SK-N-MC (cell line): ENCODE data around the gene THSD8.

Experiments used
- DNase-seq: peaks from one replicate; pipeline ENCODE4 v3.0.0-alpha.2; 2011; ENCODE audit warnings: low read depth, low spot score
- H3K27ac ChIP-seq: fragments of 200-600 bp; sonication (generic); 2 replicates; pipeline ENCODE4 v1.5.1; 2016; ENCODE audit warnings: mixed run types
- H3K36me3 ChIP-seq: fragments of 200-600 bp; sonication (generic); 2 replicates; pipeline ENCODE4 v1.6.1; 2017; ENCODE audit warnings: antibody characterized with exemption, low read length, mixed read lengths; ENCODE audit not compliant: insufficient read depth
- H3K4me3 ChIP-seq: fragments of 200-600 bp; sonication (generic); 2 replicates; pipeline ENCODE4 v1.5.1; 2016
- H3K9ac ChIP-seq: fragments of 200-600 bp; sonication (generic); 2 replicates; pipeline ENCODE4 v1.8.0; 2017; ENCODE audit warnings: mixed run types, mixed read lengths; ENCODE audit not compliant: insufficient read length
- H3K9me3 ChIP-seq: fragments of 200-600 bp; sonication (generic); 2 replicates; pipeline ENCODE4 v1.6.1; 2017; ENCODE audit warnings: low read depth, mild to moderate bottlenecking, antibody characterized with exemption, low read length, moderate library complexity, mixed read lengths
- EZH2 ChIP-seq: fragments of 200-600 bp; sonication (generic); IDR thresholded peaks from one replicate; pipeline ENCODE4 v1.6.1; 2017; ENCODE audit warnings: antibody characterized with exemption
- POLR2AphosphoS5 ChIP-seq: IDR thresholded peaks from 2 replicates; pipeline ENCODE4 v1.6.1; 2012; ENCODE audit warnings: mild to moderate bottlenecking, low read depth, low read length, borderline replicate concordance

THSD8 gene

GRCh38 chr19:12847159-12848139 lies 45.6 kb downstream of the THSD8 start:
- no peak for DNase-seq
- H3K4me3 ChIP-seq: peak overlapping the region; percentile 23; the same call in 1 of the 2 replicates
- TF ChIP-seq EZH2 (no peak), POLR2AphosphoS5 (no peak)
- no peak overlapping the region for H3K9ac ChIP-seq
- H3K36me3 ChIP-seq: peaks cover 4% of the 10 kb centered on the region; the same call in 1 of the 2 replicates
- no peak overlapping the region for H3K27ac ChIP-seq
- H3K9me3 ChIP-seq: no peaks in the 10 kb centered on the region
